ENCODE data around the gene TSPAN12.
"Not testable (repeated sequence)": the region's sequence is repeated elsewhere in the genome, so short reads cannot be mapped to it uniquely, and the experiment has no call there.

TSPAN12 gene

DNA sequence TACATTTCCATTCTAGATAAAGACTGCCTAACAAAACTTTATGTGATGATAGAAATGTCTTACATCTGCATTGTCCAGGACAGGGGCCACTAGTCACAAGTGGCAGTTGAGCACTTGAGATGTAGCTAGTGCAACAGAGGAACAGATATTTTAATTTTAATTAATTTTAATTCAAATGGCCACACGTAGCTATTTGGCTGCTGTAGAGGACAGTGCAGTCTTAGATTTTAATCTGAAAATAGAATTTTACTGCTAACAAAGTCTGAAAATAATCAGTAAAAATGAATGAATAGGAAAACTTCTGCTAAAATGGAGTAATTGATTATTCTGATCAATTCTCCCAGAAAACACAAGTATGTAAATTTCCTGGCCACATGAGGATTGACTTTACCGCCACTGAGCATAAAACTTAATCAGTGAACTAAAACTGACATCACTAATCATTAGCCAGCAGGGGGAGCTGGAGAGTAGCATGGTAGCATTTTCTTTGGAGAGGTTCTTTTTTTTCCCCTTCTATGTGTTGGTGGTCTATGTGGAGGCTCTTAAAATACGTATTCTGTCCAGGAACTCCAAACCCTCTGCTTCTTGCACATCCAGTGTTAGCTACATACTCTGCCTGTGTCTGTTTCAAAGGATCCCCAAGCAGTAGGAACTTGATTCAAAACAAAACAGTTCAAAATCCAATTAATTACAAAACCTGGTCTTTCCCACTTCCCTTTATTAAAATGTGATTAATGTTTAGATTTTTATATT is 52.1 kb downstream of the TSPAN12 start:
- DNase-seq = peak; percentile 71

GRCh38 chr7:120802751-120803150 is 55.2 kb downstream of the TSPAN12 start:
- no peak for DNase-seq

DNA sequence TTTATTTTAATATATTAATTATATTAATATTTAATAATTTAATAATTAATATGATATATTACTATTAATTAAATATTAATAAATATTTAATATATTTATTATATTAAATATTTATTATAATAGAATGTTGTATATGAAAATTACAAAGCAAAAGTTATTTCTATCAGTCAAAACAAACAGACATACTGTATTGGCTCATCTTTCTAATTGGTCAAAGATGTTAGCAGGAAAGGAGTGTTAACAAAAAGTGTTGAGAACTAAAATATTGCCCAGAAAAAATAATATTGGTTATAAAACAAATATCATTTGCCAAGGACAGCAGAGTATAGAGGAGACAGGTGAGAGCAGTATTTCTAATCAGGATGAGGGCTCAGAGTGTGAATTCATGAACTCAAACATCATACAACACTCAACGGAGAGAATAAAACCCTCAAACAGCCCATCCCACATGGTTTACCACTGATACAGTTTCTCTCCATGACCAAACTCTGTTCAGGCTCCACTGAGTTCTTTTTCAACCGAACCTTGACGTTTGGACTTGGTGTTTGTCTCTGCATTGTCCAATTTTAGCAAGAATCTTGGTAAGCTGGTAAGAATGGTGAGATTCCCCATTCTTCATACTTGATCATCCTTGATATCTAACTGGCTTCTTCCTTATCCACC is 58.0 kb downstream of the TSPAN12 start:
- no peak for DNase-seq

DNA sequence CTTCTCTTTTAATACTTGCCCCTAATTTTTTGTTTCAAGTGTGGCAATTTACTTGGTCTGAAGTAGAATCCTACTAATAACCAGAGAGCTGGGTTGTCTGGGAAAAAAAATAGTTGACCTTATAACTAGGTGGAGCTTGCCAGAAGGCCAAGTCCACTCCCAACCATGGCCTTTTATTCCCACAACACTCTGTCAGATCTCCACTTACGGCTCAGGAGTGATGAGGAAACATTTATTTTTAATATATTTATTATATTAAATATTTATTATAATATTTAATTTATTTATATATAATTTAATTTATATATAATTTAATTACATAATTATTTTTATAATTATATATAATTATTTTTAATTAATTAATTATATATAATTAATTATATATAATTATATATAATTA is 58.8 kb downstream of the TSPAN12 start:
- no peak for DNase-seq

DNA sequence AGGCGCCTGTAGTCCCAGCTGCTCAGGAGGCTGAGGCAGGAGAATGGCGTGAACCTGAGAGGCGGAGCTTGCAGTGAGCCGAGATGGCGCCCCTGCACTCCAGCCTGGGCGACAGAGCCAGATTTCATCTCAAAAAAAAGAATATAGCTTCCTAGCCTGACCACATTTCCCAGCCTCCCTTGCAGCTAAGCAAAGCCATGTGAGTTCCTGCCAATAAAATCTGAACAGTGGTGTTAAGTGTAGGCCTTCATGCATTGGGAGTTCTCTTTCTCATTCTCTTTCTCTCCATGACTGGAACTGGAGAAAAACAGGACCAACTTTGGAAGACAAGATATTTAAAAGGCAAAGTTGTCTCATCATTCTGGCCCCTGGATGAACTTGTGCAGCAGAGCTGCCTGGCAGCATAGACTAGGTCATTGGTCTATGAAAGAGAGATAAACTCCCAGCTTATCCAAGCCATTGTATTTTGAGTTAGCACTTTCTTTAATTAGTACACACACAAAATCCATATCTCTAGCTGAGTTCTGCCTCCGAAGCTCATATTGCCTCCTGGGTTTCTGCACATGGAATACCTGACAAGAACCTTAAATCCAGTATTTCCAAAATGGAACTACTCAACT is 60.8 kb downstream of the TSPAN12 start:
- no peak for DNase-seq

DNA sequence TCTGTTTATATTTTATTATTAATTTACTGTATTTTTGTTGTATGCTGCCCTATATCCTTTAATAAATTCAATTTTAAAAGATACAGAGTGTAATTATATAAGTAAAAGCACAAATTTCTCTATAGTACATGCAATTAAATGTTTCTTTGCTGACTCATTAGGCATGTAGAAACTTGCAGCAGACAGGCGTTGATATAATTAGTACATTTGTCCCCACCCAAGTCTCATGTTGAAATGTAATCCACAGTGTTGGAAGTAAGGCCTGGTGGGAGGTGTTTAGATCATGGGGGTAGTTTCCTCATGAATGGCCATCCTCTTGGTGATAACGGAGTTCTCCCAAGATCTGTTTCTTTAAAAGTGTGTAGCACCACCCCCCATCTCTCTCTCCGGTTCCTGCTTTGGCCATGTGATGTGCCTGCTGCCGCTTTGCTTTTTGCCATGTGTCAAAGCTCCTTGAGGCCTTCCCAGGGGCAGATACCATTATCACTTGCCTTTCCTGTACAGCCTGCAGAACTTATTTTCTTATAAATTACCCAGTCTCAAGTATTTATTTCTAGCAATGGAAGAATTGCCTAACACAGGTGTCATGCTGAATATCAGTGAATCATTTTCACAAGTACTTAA is 63.7 kb downstream of the TSPAN12 start:
- DNase-seq = no peak

DNA sequence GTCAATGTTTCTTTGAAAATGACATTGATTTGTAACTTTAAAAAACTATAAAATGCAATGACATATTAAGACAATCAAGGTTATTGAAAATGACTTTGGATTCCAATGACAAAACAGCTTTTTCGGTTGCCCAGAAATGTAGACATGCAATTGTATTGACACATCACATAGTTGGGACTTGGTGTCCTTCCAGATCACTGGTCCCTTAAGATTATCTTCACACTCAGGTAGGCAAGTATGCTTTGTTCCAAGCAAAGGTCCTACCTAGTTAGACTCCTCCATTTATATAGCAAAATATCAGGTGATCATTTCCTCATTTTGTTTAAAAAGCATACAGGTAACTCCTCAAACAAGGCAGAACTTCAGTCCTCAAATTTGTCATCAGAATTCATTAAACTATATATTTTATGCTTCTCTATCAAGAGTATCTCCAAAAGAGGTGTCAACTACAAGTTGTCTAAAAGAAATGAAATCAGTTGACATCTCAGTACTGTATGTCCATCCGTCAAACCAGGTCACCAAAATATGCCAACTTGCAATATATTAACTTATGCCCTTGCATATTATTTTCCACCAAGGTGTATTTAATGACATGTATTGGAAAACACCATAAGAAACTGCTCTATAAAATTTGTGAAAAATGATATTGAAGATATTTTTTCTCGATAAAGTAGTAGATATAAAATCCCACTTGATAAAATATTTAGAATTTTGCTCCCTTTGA is 64.6 kb downstream of the TSPAN12 start:
- no peak for DNase-seq

- no peak for DNase-seq
These were observed 65.1 kb downstream of the TSPAN12 start for GRCh38 chr7:120792861-120793130.

DNA sequence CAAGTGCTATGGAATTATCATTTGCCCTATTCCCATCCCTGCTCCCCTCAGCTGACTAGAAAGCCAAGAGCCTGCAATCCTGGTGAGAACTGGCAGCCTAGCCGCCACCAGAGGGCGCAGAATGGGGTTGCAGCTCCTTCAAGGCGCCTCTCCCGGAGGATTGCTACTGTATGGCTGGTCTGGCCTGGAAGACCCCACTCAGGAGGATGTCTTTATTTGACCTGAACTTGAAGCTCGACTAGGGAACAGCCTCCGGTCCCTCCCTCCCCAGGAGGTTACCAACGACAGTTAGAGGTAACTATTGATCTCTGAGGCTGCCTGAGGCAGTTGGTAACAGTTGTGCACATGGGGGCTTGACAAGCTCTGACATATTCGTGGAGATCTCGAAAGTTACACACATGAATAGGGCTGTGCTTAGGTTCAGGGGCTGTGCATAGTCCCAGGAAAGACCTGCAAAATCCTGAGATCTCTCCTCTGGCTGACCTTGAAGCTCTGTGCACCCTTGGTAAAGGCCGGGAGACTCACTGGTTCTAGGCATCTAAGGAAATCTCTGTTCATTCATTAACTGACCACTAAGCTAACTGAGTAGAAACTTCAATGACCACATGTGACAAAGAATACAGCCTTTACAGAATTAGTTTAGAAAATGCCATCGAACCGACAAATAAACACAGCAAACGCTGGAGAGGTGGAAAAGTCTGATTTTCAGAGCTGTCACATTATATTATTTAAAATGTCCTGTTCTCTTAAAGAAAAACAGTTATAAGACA is 65.7 kb downstream of the TSPAN12 start:
- DNase-seq = peak; percentile 75

- DNase-seq = no peak
These were observed 72.8 kb downstream of the TSPAN12 start for GRCh38 chr7:120785095-120785494.

- DNase-seq = no peak
These were observed 74.2 kb downstream of the TSPAN12 start for GRCh38 chr7:120783721-120784120.

GRCh38 chr7:120783273-120783672 is 74.7 kb downstream of the TSPAN12 start:
- DNase-seq = no peak

- DNase-seq = not testable (repeated sequence)
These were observed 76.0 kb downstream of the TSPAN12 start for GRCh38 chr7:120781924-120782323.

DNA sequence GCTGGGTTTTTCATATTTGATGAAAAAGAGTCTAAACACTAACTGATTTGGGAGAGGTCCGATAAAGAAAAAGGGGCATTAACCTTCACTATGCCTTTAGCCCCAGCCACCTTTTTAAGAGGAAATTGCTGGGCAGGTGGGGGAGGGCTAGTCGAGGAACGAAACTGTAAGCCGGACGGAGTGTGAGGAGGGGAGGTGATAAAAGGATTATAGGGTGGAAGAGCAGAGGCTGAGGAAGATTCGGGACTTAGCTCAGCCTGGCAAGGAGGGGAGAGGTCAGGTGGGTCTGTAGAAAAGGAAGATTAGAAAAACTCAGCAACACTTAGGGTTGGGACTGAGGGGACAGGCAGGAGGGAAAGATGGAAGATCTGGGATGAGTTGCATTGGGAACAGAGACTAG is 77.0 kb downstream of the TSPAN12 start:
- DNase-seq = no peak

DNA sequence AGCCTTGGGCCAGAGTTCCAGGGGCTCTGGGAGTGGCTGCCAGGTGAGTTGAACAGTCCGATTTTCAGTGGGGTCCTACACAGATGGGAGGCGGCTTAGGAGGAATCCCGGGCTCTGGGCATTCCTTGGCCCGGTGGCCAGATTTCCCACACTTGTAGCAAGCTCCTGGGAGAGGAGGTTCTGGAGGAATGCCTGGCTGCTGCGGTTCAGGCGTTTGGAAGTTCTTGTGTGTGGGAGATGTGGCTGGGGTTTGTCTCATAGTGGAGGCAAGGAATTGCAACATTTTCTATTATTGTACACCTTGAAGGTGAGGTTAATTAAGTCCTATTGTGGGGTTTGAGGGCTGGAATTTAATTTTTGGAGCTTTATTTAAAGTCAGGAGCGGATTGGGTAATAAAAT is 77.5 kb downstream of the TSPAN12 start:
- DNase-seq = not testable (repeated sequence)

- DNase-seq = not testable (repeated sequence)
These were observed 78.9 kb downstream of the TSPAN12 start for GRCh38 chr7:120779078-120779477.

- no peak for DNase-seq
These were observed 82.2 kb downstream of the TSPAN12 start for GRCh38 chr7:120775755-120776154.

- DNase-seq = no peak
These were observed 83.5 kb downstream of the TSPAN12 start for GRCh38 chr7:120774481-120774880.

- DNase-seq = no peak
These were observed 87.7 kb downstream of the TSPAN12 start for GRCh38 chr7:120770206-120770605.

- DNase-seq = no peak
These were observed 97.1 kb downstream of the TSPAN12 start for GRCh38 chr7:120760851-120761250.

- no peak for DNase-seq
These were observed 97.9 kb downstream of the TSPAN12 start for GRCh38 chr7:120760050-120760449.

DNA sequence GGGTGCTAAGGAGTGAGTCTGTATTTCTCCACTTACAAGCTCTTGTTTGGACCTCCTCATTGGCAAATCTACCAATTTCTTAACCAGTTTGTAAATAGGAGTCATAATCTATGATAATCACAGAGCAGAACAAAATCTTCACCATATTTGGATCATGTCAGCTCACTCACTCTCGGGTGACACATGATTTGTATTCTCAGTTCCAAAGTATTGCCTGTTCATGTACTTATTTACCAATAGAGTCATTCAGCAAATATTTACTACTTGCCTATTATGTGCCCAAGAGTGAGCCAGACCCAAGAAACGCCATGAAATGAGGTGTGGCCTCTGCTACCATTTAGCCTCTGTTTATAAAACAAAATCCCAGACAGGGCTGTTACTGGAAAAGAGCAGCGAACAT is 114.8 kb downstream of the TSPAN12 start:
- no peak for DNase-seq
